HPDE6-E6E7 (cell line): ENCODE measurements around the gene CPE.
"Not testable (repeated sequence)": the region's sequence is repeated elsewhere in the genome, so short reads cannot be mapped to it uniquely, and the experiment has no call there.

Source experiments
- DNase-seq: peaks from one replicate; pipeline ENCODE4 v3.0.0; 2011; ENCODE audit warnings: missing footprints; ENCODE audit errors: extremely low spot score

Gene CPE

GRCh38 chr4:165403637-165404036 lies 24.8 kb downstream of the CPE start:
- DNase-seq: no peak

DNA sequence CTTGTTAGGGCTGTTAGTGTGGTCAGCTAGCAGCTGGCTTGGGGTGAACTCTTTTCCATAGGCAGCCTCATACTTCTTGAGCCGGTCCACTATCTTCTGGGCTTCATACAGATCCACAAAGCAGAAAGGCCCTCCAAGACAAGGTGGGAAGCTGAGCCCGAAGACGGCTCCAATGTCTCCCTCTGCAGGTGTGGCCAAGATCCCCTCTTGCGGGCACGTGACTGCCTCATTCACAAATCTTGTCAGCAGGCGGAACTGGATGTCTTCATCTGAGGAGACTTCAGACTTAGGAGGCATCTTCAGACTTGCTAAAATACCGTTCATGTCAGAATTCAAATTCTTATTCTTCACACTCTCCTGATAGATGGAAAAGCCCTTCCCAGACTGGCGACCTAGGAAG lies 25.3 kb downstream of the CPE start:
- DNase-seq: no peak

DNA sequence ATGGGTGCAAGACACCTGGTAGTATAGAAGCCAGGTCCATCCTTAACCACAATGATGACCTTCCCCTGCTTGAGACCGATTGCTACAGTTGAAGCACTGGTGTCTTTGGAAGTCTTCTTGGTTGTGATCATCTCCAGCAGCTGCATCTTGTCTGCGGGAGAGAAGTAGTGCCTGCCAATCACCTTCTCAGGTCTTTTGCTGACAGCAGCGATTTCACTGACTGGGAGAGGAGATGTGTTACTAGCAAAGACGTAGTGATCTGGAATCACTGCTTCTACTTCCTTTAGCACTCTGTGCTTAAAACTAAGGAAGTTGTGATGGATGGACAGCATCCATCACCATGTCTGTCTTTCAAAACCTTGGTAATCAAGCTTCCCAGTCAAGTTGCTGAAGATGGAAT lies 25.9 kb downstream of the CPE start:
- DNase-seq: no peak

DNA sequence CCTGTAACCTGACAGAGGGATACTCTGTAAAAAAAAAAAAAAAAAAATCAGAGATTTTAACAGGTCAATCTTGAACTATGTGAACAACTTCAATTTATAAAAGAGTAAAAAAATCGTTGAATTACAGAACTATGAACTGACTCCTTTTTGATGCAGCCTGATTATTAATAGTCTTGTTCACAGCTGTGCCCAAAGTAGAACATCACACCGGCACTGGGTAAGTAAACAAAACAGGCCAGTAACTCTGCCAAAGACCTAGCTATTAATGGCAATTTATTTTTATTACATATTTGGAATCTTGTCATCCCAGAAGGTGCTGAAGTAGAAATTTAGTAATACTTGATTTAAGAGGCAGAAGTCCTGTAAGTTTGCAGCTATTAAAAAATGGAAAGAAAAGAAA lies 31.4 kb downstream of the CPE start:
- no peak for DNase-seq

DNA sequence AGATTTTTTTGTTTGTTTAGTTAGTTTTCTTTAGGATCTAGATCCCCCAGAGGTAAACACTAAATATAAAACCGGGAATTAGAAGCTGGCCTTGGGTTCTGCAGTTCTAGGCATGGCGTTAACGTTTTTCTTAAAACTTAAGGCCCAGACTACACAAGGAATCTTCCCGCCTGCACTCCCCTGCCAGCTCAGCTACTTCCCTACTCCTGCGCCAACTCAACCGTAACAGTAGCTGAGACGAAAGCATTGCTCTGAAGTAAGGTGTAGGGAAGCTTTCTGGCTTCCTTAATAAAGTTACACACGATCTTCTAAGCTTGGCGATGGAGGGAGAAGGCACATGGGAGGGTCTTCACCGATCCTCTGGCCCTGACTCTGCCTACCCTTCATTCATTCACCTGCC lies 37.1 kb downstream of the CPE start:
- DNase-seq: no peak

GRCh38 chr4:165418073-165418472 lies 39.3 kb downstream of the CPE start:
- no peak for DNase-seq

- DNase-seq: no peak
Observed at GRCh38 chr4:165425629-165426028, 46.8 kb downstream of the CPE start.

- DNase-seq: no peak
Observed at GRCh38 chr4:165426331-165426730, 47.5 kb downstream of the CPE start.

DNA sequence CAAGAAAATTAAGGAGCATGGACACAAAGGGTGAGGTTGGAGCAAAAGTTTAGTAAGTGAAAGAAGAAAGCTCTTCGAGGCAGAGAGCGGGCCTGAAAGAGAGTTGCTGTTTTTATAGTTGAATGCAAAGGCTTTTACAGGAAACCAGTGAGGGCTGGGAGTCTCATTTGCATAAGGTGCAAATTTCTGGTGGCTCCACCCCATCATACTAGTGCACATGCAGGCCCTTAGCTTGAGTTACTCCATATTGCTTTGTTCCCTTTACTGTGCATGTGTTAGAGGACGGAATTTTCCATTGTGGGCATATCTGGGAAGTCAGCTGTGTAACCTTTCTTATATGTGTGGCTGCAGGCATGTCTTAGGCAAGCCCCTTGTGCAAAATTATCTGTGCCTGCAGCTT lies 48.0 kb downstream of the CPE start:
- no peak for DNase-seq

DNA sequence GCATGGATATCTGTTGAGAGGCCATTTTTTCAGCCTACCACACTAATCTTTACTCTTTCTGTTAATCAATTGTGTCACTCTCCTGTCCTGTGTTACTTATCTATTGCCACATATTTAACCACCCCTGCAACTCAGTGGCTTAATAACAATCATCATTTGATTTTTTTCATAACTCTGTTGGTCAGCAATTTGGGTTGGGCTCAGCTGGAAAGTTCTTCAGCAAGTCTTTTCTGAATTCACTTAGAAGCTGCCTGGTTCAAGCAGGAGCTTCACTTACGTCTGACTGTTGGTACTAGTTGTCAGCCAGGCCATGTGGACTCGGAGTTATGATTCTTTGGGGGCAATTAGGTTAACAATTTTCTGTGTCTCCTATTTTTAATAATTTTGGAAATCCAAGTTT lies 50.1 kb downstream of the CPE start:
- no peak for DNase-seq

DNA sequence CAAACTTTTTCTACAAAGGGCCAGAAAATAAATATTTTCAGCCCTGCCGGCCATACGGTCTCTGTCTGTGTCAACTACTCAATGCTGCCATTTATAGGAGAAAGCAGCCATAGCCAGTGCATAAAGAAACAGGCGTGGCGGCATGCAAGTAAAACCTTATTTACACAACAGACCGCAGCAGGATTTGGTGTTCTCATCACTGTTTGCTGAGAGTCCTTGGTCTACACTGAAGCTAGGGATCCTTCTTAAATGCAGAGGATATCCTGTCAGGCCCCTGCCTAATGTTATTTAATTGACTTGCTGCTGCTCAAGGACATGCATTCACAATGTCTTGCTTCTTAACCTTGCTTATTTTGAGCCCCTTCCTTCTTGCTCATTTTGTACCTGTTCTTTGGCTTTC lies 54.7 kb downstream of the CPE start:
- no peak for DNase-seq

DNA sequence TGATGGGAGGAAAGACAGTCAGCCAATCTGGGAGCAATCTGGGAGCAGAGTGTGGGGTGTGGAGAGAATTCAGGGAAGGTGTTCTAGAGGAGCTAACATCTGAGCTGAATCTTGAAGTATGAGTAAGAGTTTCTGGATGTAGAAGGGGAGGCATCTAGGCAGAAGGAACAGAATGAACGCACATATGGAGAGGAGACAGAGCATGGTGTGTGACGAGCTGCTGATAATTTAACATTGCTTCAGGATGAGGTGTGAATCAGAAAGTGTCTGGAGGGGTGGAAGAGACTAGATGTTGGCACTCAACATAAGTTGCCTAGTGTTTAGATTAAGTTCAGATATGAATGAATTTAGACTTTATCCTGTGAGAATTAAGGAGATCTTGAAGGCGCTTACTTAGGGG lies 58.9 kb downstream of the CPE start:
- no peak for DNase-seq

GRCh38 chr4:165439344-165439743 lies 60.5 kb downstream of the CPE start:
- no peak for DNase-seq

DNA sequence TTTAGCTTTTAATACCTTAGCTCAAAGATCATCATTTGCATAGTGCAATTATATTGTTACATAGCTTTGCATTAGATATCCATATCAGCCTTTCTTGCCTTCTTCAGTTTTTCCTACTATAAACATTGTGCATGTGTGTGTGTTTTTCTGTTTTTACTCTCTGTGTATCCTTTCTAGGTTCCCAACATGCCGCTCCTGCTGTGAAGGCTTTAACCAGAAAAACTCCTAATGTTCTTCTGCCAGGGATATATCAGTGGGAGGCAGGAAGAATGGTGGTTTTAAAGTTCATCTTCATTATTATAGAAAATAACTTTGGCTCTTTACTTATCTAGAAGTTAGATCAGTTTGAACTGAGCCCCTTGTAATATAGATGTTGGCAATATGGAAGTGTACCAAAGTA lies 61.2 kb downstream of the CPE start:
- no peak for DNase-seq

GRCh38 chr4:165440415-165441158 lies 61.8 kb downstream of the CPE start:
- DNase-seq: peak; percentile 10

- no peak for DNase-seq
Observed at GRCh38 chr4:165443276-165443675, 64.5 kb downstream of the CPE start.

GRCh38 chr4:165448700-165449099 lies 69.9 kb downstream of the CPE start:
- DNase-seq: no peak

GRCh38 chr4:165449333-165449732 lies 70.5 kb downstream of the CPE start:
- DNase-seq: no peak

DNA sequence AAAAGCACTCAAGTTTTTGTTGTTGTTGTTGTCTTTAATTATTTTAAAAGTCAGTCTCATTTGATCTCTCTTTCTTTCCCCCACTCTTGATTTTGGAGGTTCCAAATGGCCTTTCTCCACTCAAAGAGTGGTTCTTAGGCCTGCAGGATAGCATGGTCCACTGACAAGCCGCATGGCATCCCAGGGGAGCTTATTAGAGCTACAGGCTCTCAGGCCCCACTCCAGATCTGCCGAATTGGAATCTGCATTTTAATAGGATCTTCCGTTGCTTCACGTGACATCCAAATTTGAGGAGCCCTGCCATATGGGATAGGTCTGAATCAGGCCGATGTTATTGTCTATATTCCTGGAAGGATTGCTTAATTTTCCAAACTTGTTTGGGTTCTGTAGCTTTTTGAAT lies 72.1 kb downstream of the CPE start:
- DNase-seq: no peak

- not testable (repeated sequence) for DNase-seq
Observed at GRCh38 chr4:165453140-165453539, 74.3 kb downstream of the CPE start.

DNA sequence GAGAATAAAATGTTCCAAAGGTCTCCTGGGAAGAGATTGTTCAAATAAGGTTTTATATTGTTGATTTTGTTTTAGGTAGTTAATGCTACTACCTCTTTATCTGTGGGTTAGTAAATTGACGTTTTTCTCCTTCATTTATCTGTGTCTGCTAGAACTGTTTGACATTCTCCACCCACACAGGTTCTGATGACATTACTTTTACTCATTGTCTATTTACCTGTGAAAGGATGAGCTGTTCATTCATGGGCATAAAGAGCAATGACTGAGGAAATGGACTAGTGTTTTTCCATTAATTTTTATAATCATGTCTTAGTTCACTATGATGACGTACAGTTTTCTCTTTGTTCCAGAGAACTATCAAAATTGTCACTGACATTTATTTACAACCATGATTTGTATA lies 75.6 kb downstream of the CPE start:
- no peak for DNase-seq

GRCh38 chr4:165457793-165458192 lies 79.0 kb downstream of the CPE start:
- DNase-seq: no peak

GRCh38 chr4:165458471-165458870 lies 79.7 kb downstream of the CPE start:
- DNase-seq: no peak

DNA sequence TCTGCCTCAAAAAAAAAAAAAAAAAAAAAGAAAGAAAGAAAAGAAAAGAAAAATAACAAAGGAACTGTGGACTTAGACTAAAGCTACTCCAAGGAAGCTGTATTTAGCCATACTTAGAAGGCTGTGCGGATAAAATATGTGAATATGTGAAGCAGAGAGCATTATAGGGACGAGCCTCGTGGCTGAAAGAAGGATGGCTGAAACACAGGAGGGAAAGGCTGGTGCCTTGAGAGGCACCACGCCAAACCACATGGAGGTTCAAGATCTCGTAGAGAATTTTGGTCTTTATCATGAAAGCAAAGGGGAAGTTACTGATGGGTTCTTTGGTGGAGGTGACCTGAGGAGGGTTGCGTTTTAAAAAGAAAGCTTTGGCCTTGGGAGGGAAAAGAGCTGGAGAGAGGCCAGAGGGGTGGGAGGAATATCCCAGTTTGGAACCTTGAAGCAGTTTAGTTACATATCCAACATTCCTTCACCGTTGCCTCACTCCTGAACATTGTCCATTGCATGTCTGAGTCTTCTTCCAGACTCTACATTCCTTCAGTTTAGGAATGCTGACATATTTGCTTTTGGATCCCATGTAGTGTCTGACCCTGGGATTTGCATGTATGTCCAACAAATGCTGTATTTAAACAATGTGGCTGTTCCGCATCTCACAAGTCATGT lies 82.5 kb downstream of the CPE start:
- DNase-seq: no peak
